ENCODE results near the gene NDUFA8. TPM values are rescaled to one million over a fixed set of nuclear protein-coding genes. Genes with fewer than 3 reads are reported as not detected.

Gene NDUFA8
- total and polyA plus RNA-seq, 9 of the 15 experiments (the other 6 are each of a cell fraction or from before 2014, with no cell fraction given), result 105 to 212 (median 133) TPM

GRCh38 chr9:122118343-122119165, 41.0 kb downstream of the NDUFA8 start:
- peaks cover 0 to 17% of the 10 kb centered on the region in 2 experiments; a peak in 2 of 5 replicates for H3K27me3 ChIP-seq (ENCODE audit: control insufficient read depth in 2 of 2, insufficient read depth in 2 of 2, low read length in 2 of 2)
- in situ Hi-C loops (cut with MboI), result no loop called here
- DNase-seq (ENCODE audit: extremely low read depth in 1 of 4, low spot score in 3 of 4) (no peak), FAIRE-seq (peak; percentile 11), ATAC-seq (no peak)
- 11% methylated on average over 5 of the region's 5 CpGs for WGBS (ENCODE audit: insufficient coverage, low coverage, missing lambda C conversion rate)
- no peak overlapping the region for H3K4me3 ChIP-seq
- H3K36me3 ChIP-seq (ENCODE audit: control insufficient read depth, insufficient read depth, low read length), result no peaks in the 10 kb centered on the region
- ChIA-PET CTCF (ENCODE audit: low intra/inter-chr PET ratio) (no interaction called here), POLR2A (interaction anchor here (0.5 kb wide), 2 partner anchors 190 to 219 kb away, joined by 3 read pairs; no protein-coding TSS in a partner anchor)
- no peak overlapping the region for H3K4me2 ChIP-seq (ENCODE audit: insufficient read depth, low read length)
- intact Hi-C loops (cut with micrococcal nuclease), result no loop called here
- H3K9ac ChIP-seq (ENCODE audit: insufficient read depth in 1 of 2, low read depth in 2 of 2, low read length in 2 of 2), result no peak overlapping the region
- no TSS peak for BruUV-seq (replicated peaks)
- H3K9me3 ChIP-seq (replicated peaks; ENCODE audit: control insufficient read depth, insufficient read depth, low read depth, low read length), result no peaks in the 10 kb centered on the region; the same call in 1 of the 2 replicates
- H3K4me1 ChIP-seq (replicated peaks in 1 of 2; ENCODE audit: control insufficient read depth in 2 of 2, insufficient read depth in 2 of 2, low read length in 2 of 2), result peaks cover 0 to 3% of the 10 kb centered on the region in 2 experiments; a peak in 1 of 5 replicates
- H4K20me1 ChIP-seq (replicated peaks; ENCODE audit: control insufficient read depth, insufficient read depth, low read length), result peaks cover 3% of the 10 kb centered on the region
- H3K9me1 ChIP-seq (ENCODE audit: control insufficient read depth, insufficient read depth, low read length), result no peaks in the 10 kb centered on the region
- H3K79me2 ChIP-seq (ENCODE audit: control insufficient read depth, insufficient read depth, low read length), result no peaks in the 10 kb centered on the region
- no peak overlapping the region for H2AFZ ChIP-seq (ENCODE audit: low read depth, low read length)
- H3K27ac ChIP-seq (ENCODE audit: extremely low read depth, low read depth, low read length), result no peak overlapping the region
- TF ChIP-seq MAFF (IDR thresholded peaks at IDR 0.05; ENCODE audit: low read length) (peak; percentile 9; the same call in 1 of the 2 replicates), TAF15 (IDR thresholded peaks at IDR 0.05; ENCODE audit: low read depth, low read length) (no peak), YBX1 (IDR thresholded peaks at IDR 0.05) (no peak), TOE1 (IDR thresholded peaks at IDR 0.05; ENCODE audit: borderline replicate concordance) (no peak), TOE1 (CRISPR knock-in tag; IDR thresholded peaks at IDR 0.05; ENCODE audit: borderline replicate concordance, low read depth) (no peak), GATAD2A (IDR thresholded peaks at IDR 0.05) (no peak), FOXJ2 (tag; IDR thresholded peaks at IDR 0.05) (no peak), SMARCB1 (IDR thresholded peaks at IDR 0.05; ENCODE audit: insufficient read length, low read depth) (no peak), RBM15 (IDR thresholded peaks at IDR 0.05; ENCODE audit: insufficient read depth, low read length) (no peak), RNF2 (IDR thresholded peaks at IDR 0.05) (no peak), HMG20B (CRISPR knock-in tag; IDR thresholded peaks at IDR 0.05) (no peak), POLR3G (IDR thresholded peaks at IDR 0.05; ENCODE audit: extremely low read depth, insufficient read length, insufficient replicate concordance) (no peak), TGIF2 (CRISPR knock-in tag; IDR thresholded peaks at IDR 0.05) (no peak), VEZF1 (CRISPR knock-in tag; IDR thresholded peaks at IDR 0.05) (no peak), ZNF830 (CRISPR knock-in tag; IDR thresholded peaks at IDR 0.05) (no peak), MAFK (IDR thresholded peaks at IDR 0.05; ENCODE audit: low read length) (peak; percentile 37; the same call in 1 of the 2 replicates), CEBPG (CRISPR knock-in tag; IDR thresholded peaks at IDR 0.05) (no peak), CEBPG (tag; conservative IDR thresholded peaks at IDR 0.05 in 1 of 2, IDR thresholded peaks at IDR 0.05 in 1 of 2) (no peak), ATF1 (CRISPR knock-in tag; IDR thresholded peaks at IDR 0.05) (no peak), ATF1 (tag; IDR thresholded peaks at IDR 0.05) (no peak), ETV5 (CRISPR knock-in tag; IDR thresholded peaks at IDR 0.05; ENCODE audit: low read depth) (no peak), IRF2 (CRISPR knock-in tag; IDR thresholded peaks at IDR 0.05) (no peak), ZNF77 (CRISPR knock-in tag; IDR thresholded peaks at IDR 0.05) (no peak), ZNF584 (CRISPR knock-in tag; IDR thresholded peaks at IDR 0.05; ENCODE audit: low read depth) (no peak)
- TF ChIP-seq, protein P1, sequence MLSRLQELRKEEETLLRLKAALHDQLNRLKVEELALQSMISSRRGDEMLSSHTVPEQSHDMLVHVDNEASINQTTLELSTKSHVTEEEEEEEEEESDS (CRISPR knock-in tag; IDR thresholded peaks at IDR 0.05), result no peak

Data from K562 (cell line).